K562 (cell line): Measurements from ENCODE around the gene SIRPG. TPM values are rescaled to one million over a fixed set of nuclear protein-coding genes. Genes with fewer than 3 reads are reported as not detected.

ENCODE experiments used
- ATAC-seq: fragments of 200-7000 bp; cut with Tn5 transposase; 3 replicates; pipeline ENCODE4 v1.9.1; 2020; ENCODE audit warnings: moderate library complexity
- BruUV-seq: library from RNA; stranded (reverse); fragments of 400-500 nt; replicated peaks from 2 replicates; lab custom pipeline; 2021; lab: Mats Ljungman, UMichigan
- CTCF ChIA-PET: fragments of 300-600 bp; formaldehyde crosslinking; extraction: SDS; loops from one replicate; lab custom pipeline; 2021; ENCODE audit warnings: low intra/inter-chr PET ratio; lab: Yijun Ruan, JAX
- POLR2A ChIA-PET: fragments of 300-600, 350-650 bp; sonication (Branson Sonifier 250); formaldehyde crosslinking; extraction: SDS; loops from one replicate; lab custom pipeline; 2021; ENCODE audit warnings: antibody characterized with exemption, inconsistent platforms; lab: Yijun Ruan, JAX
- DNase-seq, 4 experiments: peaks; one replicate each; pipeline versions ENCODE4 v3.0.0 to v3.0.0-alpha.2; 2011 to 2018; ENCODE audit warnings: low spot score in 3 of 4, mixed read lengths in 3 of 4; ENCODE audit errors: extremely low read depth in 1 of 4
- FAIRE-seq: peaks from 2 replicates; lab custom pipeline; 2011; peaks lifted over from hg19 to GRCh38; lab: Jason Lieb, UNC
- H2AFZ ChIP-seq: 2 replicates; pipeline ENCODE4 v1.6.0; 2011; ENCODE audit warnings: low read depth, low read length, control low read depth, inconsistent platforms
- H3K27ac ChIP-seq: fragments of 200-600 bp; 3 replicates; pipeline ENCODE4 v1.8.0; 2011; ENCODE audit warnings: low read depth, mild to moderate bottlenecking, control low read depth, inconsistent platforms, low read length, moderate library complexity, mixed read lengths; ENCODE audit errors: extremely low read depth
- H3K27me3 ChIP-seq, 2 experiments: fragments of 300-600 bp in 1 of 2; 2 replicates in 1 of 2; 3 replicates in 1 of 2; pipeline versions ENCODE4 v1.6.0 to v1.8.0; 2011; ENCODE audit warnings: inconsistent platforms in 2 of 2, low read length in 2 of 2, mild to moderate bottlenecking in 1 of 2, mixed read lengths in 1 of 2, moderate library complexity in 1 of 2; ENCODE audit not compliant: control insufficient read depth in 2 of 2, insufficient read depth in 2 of 2
- H3K36me3 ChIP-seq: fragments of 300-600 bp; 3 replicates; pipeline ENCODE4 v1.8.0; 2011; ENCODE audit warnings: mild to moderate bottlenecking, low read length, inconsistent platforms; ENCODE audit not compliant: control insufficient read depth, insufficient read depth
- H3K4me1 ChIP-seq, 2 experiments: fragments of 200-600 bp in 1 of 2; replicated peaks in 1 of 2; 2 replicates in 1 of 2; 3 replicates in 1 of 2; pipeline versions ENCODE4 v1.5.1 to v1.8.0; 2011; ENCODE audit warnings: inconsistent platforms in 2 of 2, low read length in 2 of 2, mild to moderate bottlenecking in 1 of 2, mixed read lengths in 1 of 2, moderate library complexity in 1 of 2; ENCODE audit not compliant: control insufficient read depth in 2 of 2, insufficient read depth in 2 of 2
- H3K4me2 ChIP-seq: 2 replicates; pipeline ENCODE4 v1.6.1; 2011; ENCODE audit warnings: low read length, control low read depth, inconsistent platforms, mixed read lengths; ENCODE audit not compliant: insufficient read depth
- H3K4me3 ChIP-seq: fragments of 200-600 bp; sonication (generic), shearing (Covaris generic); 2 replicates; pipeline ENCODE4 v1.5.1; 2016; ENCODE audit warnings: control low read depth, inconsistent platforms
- H3K79me2 ChIP-seq: fragments of 200-600 bp; 3 replicates; pipeline ENCODE4 v1.8.0; 2011; ENCODE audit warnings: low read length, inconsistent platforms; ENCODE audit not compliant: control insufficient read depth, insufficient read depth
- H3K9ac ChIP-seq, 2 experiments: 2 replicates each; pipeline versions ENCODE4 v1.6.0 to v1.6.1; 2011; ENCODE audit warnings: low read depth in 2 of 2, low read length in 2 of 2, control low read depth in 1 of 2, inconsistent platforms in 1 of 2, mild to moderate bottlenecking in 1 of 2, mixed read lengths in 1 of 2; ENCODE audit not compliant: insufficient read depth in 1 of 2
- H3K9me1 ChIP-seq: one replicate; pipeline ENCODE4 v1.6.0; 2011; ENCODE audit warnings: inconsistent platforms, mild to moderate bottlenecking, low read length, moderate library complexity; ENCODE audit not compliant: control insufficient read depth, insufficient read depth
- H3K9me3 ChIP-seq: replicated peaks from 2 replicates; pipeline ENCODE4 v1.5.1; 2011; ENCODE audit warnings: low read depth, low read length, inconsistent platforms; ENCODE audit not compliant: control insufficient read depth, insufficient read depth
- H4K20me1 ChIP-seq: replicated peaks from 2 replicates; pipeline ENCODE4 v1.6.1; 2011; ENCODE audit warnings: low read length, inconsistent platforms, mixed read lengths; ENCODE audit not compliant: control insufficient read depth, insufficient read depth
- CCAR2 ChIP-seq: fragments of 200-400 bp; formaldehyde crosslinking; IDR thresholded peaks from 2 replicates; pipeline ENCODE4 v1.6.1; 2017; ENCODE audit warnings: mild to moderate bottlenecking, low read depth, low read length
- E2F4 ChIP-seq: sonication (generic); formaldehyde crosslinking; IDR thresholded peaks from 2 replicates; pipeline ENCODE4 v1.8.0; 2022; ENCODE audit warnings: mild to moderate bottlenecking, low read depth, missing genetic modification reagents
- FUS ChIP-seq: fragments of 200-400 bp; formaldehyde crosslinking; optimal IDR thresholded peaks from 2 replicates; pipeline ENCODE3; 2017; ENCODE audit warnings: low read depth, low read length
- NUFIP1 ChIP-seq: fragments of 450-650 bp; IDR thresholded peaks from 2 replicates; pipeline ENCODE4 v1.6.1; 2018; ENCODE audit not compliant: partially characterized antibody
- PYGO2 ChIP-seq: fragments of 450-650 bp; IDR thresholded peaks from 2 replicates; pipeline ENCODE4 v1.6.1; 2016; ENCODE audit warnings: mild to moderate bottlenecking, missing genetic modification characterization, moderate library complexity, missing compliant biosample characterization
- RUNX1 ChIP-seq: sonication (generic); IDR thresholded peaks from 2 replicates; pipeline ENCODE4 v1.6.1; 2016; ENCODE audit warnings: antibody characterized with exemption, low read depth
- SRSF9 ChIP-seq: fragments of 200-400 bp; formaldehyde crosslinking; IDR thresholded peaks from 2 replicates; pipeline ENCODE4 v1.6.1; 2017; ENCODE audit warnings: low read depth, low read length, borderline replicate concordance
- ZNF655 ChIP-seq: fragments of 250-450 bp; sonication (Bioruptor Pico); IDR thresholded peaks from 2 replicates; pipeline ENCODE4 v1.5.0; 2021
- WGBS: fragments of 100-300 bp; shearing (Covaris generic); methylation state at CpG from one replicate; pipeline ENCODE4 v1.1.6; 2016; ENCODE audit warnings: low coverage, mixed read lengths; ENCODE audit not compliant: insufficient coverage; ENCODE audit errors: missing lambda C conversion rate; 5-methylcytosine and 5-hydroxymethylcytosine counted together
- in situ Hi-C: fragments of 300-500 bp; cut with MboI; formaldehyde crosslinking; loops from 4 replicates; pipeline ENCODE4 v1.15.0; 2018; ENCODE audit warnings: inconsistent platforms, mixed read lengths
- intact Hi-C: fragments of 100-400 bp; cut with micrococcal nuclease; formaldehyde crosslinking; loops from 2 replicates; pipeline ENCODE4 v1.14.2; 2022
- polyA plus RNA-seq, 8 experiments: library from polyadenylated mRNA; depleted of rRNA in 4 of 8; stranded (reverse) in 5 of 8; unstranded in 3 of 8; fragments of >200 nt; fragmentation: Nextera tagmentation in 2 of 8; fragmentation: Illumina TruSeq in 1 of 8; extraction: Ambion mirVana in 2 of 8; extraction: Trizol in 1 of 8; gene quantifications; 2 replicates each; pipeline versions ENCODE4 v1.2.1 to v1.2.3, GENCODE V29; 2011 to 2014; ENCODE audit warnings: inconsistent platforms in 1 of 8, missing spikeins in 1 of 8
- total RNA-seq, 7 experiments: library from RNA; depleted of rRNA in 6 of 7; stranded (reverse); fragments of >200 nt in 6 of 7; fragmentation: Illumina TruSeq in 2 of 7; extraction: Trizol in 2 of 7; gene quantifications; 2 replicates each; pipeline versions ENCODE4 v1.2.1 to v1.2.3, GENCODE V29; 2011 to 2021; ENCODE audit warnings: low replicate concordance in 1 of 7

The SIRPG gene
- total and polyA plus RNA-seq, 9 of the 15 experiments (the other 6 are each of a cell fraction or from before 2014, with no cell fraction given) = not detected

GRCh38 chr20:1656844-1657243 lies 735 bp downstream of the SIRPG start:
- ChIA-PET POLR2A (no interaction called here), CTCF (interaction anchor here (0.6 kb wide), 1 partner anchor 153 kb away, joined by 3 read pairs; no protein-coding TSS in a partner anchor)
- Histone ChIP-seq H2AFZ (no peak overlapping the region), H3K4me2 (no peak overlapping the region), H3K9ac (no peak overlapping the region), H3K9me3 (no peaks in the 10 kb centered on the region), H3K9me1 (no peaks in the 10 kb centered on the region), H3K79me2 (no peaks in the 10 kb centered on the region), H3K27me3 (no peaks in the 10 kb centered on the region; a peak in 1 of 5 replicates), H3K4me3 (no peak overlapping the region), H4K20me1 (no peaks in the 10 kb centered on the region), H3K36me3 (no peaks in the 10 kb centered on the region), H3K27ac (no peak overlapping the region), H3K4me1 (no peaks in the 10 kb centered on the region)
- DNase-seq (no peak), FAIRE-seq (no peak), ATAC-seq (no peak)
- TF ChIP-seq E2F4 (CRISPR knock-in tag) = no peak
- no peak for TF ChIP-seq FUS
- no peak for TF ChIP-seq ZNF655 (CRISPR knock-in tag)
- no peak for TF ChIP-seq NUFIP1
- TF ChIP-seq PYGO2 (tag) = no peak
- TF ChIP-seq SRSF9 = no peak
- TF ChIP-seq CCAR2 = no peak
- no peak for TF ChIP-seq RUNX1
- intact Hi-C loops (no loop called here), in situ Hi-C loops (no loop called here)
- BruUV-seq = no TSS peak
- 0% methylated on average over 5 of the region's 5 CpGs for whole genome bisulfite sequencing
